NCI-H1092 treated with DMSO at 0.1 percent for 48 hours (cell line): ENCODE measurements around the gene TMEM135.
"Not testable (repeated sequence)": the region's sequence is repeated elsewhere in the genome, so short reads cannot be mapped to it uniquely, and the experiment has no call there.

ENCODE experiments used
- DNase-seq: peaks from one replicate; lab custom pipeline; 2025; lab: John Stamatoyannopoulos, UW

The TMEM135 gene

DNA sequence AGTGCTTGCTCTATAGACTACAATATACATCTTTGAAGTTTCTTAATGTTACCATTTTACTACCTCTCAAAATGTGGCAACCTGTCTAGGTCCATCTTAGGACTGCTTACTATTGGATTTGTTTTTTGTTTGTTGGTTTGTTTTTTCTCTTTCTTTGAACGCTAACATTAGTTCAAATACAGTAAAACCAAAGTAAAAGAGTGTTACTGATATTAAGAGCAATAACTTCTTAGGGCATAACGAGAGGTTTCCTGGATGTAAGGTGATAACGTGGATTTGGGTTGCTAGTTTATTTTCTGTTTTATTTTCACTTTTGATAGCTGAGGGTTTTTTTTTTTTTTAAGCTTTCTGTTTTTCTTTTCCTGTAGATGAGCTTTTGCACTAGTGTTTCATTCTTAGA lies 43.6 kb downstream of the TMEM135 start:
- DNase-seq, result no peak

GRCh38 chr11:87082590-87082989 lies 44.9 kb downstream of the TMEM135 start:
- DNase-seq, result no peak

- no peak for DNase-seq
These were observed 45.3 kb downstream of the TMEM135 start for GRCh38 chr11:87083029-87083428.

GRCh38 chr11:87092159-87092558 lies 54.4 kb downstream of the TMEM135 start:
- no peak for DNase-seq

DNA sequence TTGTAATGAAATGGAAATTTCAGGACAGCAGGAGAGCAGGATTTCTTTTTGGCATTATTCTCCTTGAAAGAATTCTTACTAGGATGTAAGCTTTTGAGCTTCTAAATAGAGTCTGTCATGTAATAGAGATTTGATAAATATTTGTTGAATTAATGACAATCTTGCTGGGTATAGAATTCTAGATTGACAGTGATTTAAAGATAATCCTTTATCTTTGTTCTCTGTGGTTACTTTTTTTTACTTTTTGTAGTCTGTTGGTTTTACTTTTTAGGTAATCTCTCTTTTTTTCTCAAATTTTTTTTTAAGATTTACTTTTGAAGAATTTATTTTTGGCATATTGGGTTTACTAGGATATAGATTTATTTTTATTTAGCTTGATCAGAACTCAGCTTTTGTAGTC lies 54.8 kb downstream of the TMEM135 start:
- no peak for DNase-seq

DNA sequence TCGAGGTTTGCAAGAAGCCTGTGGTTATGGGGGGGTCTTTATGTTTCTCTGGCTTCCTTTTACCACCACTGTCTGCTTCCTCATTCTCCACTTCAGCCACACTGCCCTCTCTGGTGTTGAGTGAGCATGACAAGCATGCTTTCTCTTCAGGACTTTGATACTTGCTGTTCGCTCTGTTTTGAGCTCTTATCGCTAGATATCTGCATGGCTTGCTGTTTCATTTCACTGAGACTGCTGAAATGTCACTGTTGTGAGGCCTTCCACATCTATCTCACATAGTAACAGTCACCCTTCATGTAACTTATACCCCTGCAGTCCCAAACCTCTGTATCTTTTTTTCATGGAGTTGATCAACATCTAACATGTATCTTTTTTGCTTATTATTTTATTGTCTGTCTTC lies 59.8 kb downstream of the TMEM135 start:
- DNase-seq, result peak; percentile 10

GRCh38 chr11:87101956-87102580 lies 64.3 kb downstream of the TMEM135 start:
- no peak for DNase-seq

DNA sequence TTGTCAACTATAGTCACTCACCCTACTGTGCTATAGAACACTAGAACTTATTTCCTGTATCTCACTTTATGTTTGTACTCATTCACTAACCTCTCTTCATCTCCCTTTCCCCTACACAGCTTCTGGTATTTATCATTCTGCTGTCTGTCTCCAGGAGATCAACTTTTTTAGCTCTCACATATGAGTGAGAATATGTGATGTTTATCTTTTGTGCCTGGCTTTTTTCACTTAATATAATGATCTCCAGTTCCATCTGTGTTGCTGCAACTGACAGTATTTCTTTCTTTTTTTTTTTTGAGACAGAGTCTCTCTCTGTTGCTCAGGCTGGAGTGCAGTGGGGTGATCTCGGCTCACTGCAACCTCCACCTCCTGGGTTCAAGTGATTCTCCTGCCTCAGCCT lies 68.1 kb downstream of the TMEM135 start:
- DNase-seq, result not testable (repeated sequence)

GRCh38 chr11:87107379-87107778 lies 69.6 kb downstream of the TMEM135 start:
- not testable (repeated sequence) for DNase-seq

- DNase-seq, result no peak
These were observed 72.9 kb downstream of the TMEM135 start for GRCh38 chr11:87110443-87111131.

- DNase-seq, result no peak
These were observed 76.4 kb downstream of the TMEM135 start for GRCh38 chr11:87114093-87114492.

DNA sequence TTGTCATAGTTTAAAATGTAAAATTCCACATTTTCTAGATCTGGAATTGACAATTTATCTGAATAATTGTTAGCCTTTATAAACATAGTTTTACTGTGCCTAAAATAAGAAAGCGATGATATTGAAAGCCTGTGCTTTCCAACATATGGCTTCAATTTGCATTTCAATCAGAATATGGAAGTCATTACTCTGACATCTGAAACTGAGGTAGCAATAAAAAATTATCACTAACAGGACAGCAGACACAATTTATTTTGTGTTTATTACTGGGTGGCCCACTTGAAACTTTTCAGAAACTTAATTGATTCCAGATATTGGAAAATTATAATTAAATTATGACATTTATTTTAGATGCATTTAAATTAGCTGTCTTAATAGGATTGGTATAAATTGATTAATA lies 78.5 kb downstream of the TMEM135 start:
- no peak for DNase-seq

DNA sequence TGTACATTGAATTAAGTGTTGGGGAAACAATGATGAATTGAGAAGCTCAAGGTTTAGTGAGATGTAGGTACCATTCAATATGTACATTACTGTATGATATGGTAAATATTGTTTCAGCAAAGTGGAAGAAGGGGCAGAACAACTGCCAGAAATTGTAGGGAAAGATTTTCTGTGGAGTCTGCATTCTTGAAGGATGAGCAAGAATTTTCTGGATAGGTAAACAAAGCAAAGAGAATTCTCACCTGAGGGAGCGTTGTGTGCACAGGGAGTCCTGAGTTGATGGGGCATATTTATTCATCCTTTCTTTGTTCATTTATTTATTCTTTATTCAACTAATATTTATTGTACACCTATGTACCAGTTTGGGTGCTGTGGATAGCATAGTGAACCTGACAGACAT lies 83.2 kb downstream of the TMEM135 start:
- DNase-seq, result no peak

DNA sequence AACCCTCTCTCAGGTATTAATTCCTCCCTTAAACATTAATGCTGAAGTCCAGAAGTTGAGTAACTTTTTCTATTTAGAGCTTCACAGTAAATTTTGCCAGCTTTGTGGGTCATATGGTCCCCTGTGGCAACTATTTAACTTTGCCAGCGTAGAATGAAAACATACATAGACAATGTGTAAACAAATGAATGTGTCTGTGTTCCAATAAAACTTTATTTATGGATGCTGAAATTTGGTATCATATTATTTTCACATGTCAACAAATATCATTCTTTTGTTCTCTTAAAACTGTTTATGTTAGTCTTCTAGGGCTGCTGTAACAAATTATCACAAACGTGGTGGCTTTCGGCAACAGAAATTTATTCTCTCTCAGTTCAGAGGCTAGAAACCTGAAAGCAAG lies 85.1 kb downstream of the TMEM135 start:
- no peak for DNase-seq

GRCh38 chr11:87125257-87125656 lies 87.5 kb downstream of the TMEM135 start:
- DNase-seq, result no peak

DNA sequence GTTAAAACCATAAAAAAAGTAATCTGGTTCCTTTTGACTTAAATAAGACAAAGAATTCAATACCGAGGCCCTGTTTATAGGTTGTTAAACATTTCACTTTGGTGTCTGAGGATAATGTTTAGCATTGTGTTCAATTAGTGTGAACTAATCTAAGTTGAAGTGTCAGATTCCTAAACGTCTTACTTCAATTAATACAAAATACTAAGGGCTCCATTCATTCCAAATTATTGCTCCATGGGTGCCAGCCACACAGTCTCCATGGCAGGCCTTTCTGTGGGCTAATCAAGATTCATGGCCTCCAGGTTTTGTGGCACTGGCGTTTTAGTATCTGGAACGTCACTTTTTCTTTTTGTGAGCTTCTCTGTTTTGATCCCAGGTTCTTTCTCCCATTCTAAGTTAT lies 89.4 kb downstream of the TMEM135 start:
- no peak for DNase-seq

DNA sequence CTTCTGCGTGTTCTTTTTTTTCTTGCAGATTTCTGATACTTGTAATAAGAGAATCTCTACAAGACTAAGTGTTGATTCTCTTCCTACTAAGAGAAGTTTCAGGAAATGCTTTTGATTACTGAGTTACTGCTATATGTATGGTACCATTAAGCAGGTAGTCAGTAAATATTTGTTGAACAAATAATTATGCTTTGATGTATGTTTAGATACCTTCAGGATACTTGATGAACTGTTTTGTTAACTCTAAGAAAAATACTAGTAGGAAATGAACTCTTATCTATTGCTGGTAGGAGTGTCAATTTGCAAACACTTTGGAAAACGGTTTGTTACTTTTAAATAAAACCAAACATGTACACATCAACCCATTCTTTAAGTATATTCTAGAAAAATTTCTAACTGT lies 90.6 kb downstream of the TMEM135 start:
- no peak for DNase-seq

DNA sequence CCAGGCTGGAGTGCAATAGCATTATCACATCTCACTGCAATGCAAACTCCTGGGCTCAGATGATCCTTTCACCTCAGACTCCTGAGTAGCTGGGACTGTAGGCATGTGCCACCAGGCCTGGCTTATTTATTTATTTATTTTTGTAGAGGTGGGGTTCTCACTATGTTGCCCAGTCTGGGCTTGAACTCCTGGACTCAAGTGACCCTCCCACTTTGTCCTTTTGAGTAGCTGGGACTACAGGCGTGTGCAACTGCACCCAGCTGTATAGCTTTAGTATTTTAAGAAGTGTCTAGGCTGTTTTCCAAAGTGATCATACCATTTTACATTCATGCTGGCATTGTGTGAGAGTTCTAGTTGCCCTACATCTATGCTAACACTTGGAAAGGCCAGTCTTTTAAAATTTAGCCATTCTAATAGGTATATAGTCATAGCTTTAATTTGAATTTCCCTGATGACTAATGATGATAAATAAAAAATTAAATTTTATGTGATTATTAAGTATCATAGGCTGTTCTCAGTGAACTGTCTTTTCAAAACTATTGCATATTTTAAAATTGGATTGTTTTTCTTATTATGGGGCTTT lies 96.9 kb downstream of the TMEM135 start:
- DNase-seq, result no peak

GRCh38 chr11:87136236-87136635 lies 98.5 kb downstream of the TMEM135 start:
- DNase-seq, result no peak

- no peak for DNase-seq
These were observed 100.0 kb downstream of the TMEM135 start for GRCh38 chr11:87137711-87138110.

- DNase-seq, result no peak
These were observed 101.7 kb downstream of the TMEM135 start for GRCh38 chr11:87139475-87139874.

GRCh38 chr11:87141322-87141721 lies 103.6 kb downstream of the TMEM135 start:
- no peak for DNase-seq

GRCh38 chr11:87141980-87142514 lies 104.3 kb downstream of the TMEM135 start:
- no peak for DNase-seq
